Rectal smooth muscle tissue (tissue), 1 donor: Measurements from ENCODE around the gene CCL17.

Source experiments
- H3K27ac ChIP-seq: one replicate; pipeline ENCODE4 v1.7.0; 2013; ENCODE audit warnings: low read depth, low read length, inconsistent platforms
- H3K27me3 ChIP-seq: one replicate; pipeline ENCODE4 v1.7.0; 2013; ENCODE audit warnings: low read length; ENCODE audit not compliant: control insufficient read depth, insufficient read depth
- H3K36me3 ChIP-seq: one replicate; pipeline ENCODE4 v1.7.0; 2013; ENCODE audit warnings: low read length; ENCODE audit not compliant: control insufficient read depth, insufficient read depth
- H3K4me1 ChIP-seq: one replicate; pipeline ENCODE4 v1.7.0; 2013; ENCODE audit warnings: low read length; ENCODE audit not compliant: control insufficient read depth, insufficient read depth
- H3K4me3 ChIP-seq: one replicate; pipeline ENCODE4 v1.7.0; 2013; ENCODE audit warnings: low read length
- H3K9ac ChIP-seq: one replicate; pipeline ENCODE4 v1.7.0; 2013; ENCODE audit warnings: low read length

The CCL17 gene

GRCh38 chr16:57464523-57464922, 60.0 kb downstream of the CCL17 start:
- no peaks in the 10 kb centered on the region for H3K27me3 ChIP-seq
- no peak overlapping the region for H3K9ac ChIP-seq
- H3K4me3 ChIP-seq: no peak overlapping the region
- H3K27ac ChIP-seq: no peak overlapping the region
- H3K36me3 ChIP-seq: peaks cover 36% of the 10 kb centered on the region
- peaks cover 11% of the 10 kb centered on the region for H3K4me1 ChIP-seq
